Choroid plexus epithelial cell (primary cell): ENCODE measurements around the gene SRRM2.

Experiments
- DNase-seq: peaks from one replicate; pipeline ENCODE4 v3.0.0-alpha.2; 2010; ENCODE audit warnings: low read depth
- H3K4me3 ChIP-seq: 2 replicates; pipeline ENCODE4 v1.5.1; 2011; ENCODE audit warnings: low read depth, mild to moderate bottlenecking, control low read depth, low read length, moderate library complexity
- TF ChIP-seq, protein P1 (sequence below): conservative IDR thresholded peaks from 2 replicates; pipeline ENCODE4 v1.5.1; 2011; ENCODE audit warnings: low read depth, mild to moderate bottlenecking, control low read depth, inconsistent platforms, low read length, moderate library complexity

The SRRM2 gene

DNA sequence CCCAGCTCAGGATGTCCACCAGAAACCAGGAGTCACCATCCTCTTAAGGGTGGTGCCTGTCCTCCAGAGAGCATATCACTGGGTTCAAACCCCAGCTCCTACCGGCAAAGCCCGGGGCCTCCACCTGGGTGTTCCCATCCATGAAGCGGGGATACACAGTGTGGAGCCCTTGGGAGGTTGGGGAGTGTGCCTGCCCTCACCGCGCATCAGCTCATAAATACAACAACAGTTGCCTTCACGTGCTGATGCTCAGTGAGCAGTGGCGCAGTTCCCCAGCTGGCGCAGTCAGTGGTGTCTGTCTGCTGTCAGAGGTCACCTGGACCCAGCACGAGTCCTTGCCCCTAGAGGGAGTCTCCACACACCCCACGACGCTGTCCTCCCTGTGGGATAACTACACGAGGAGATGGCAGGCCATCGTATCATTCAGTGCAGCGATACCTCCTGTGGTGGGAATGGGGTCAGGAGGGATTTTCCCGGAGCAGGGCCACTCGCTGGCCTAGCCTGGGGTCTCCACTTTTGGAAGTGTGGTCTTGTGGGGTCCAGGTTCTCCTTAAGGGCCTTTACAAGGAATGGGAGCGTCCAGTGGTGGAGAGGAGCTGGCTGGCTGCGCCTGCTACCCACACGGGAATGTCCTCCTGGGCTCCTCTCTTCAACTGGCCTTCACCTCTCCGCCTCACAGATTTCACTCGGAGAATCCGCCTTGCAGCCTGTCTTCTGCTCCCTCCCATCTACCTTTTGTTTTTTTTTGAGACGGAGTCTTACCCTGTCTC is 26.9 kb downstream of the SRRM2 start:
- H3K4me3 ChIP-seq = no peak overlapping the region
- DNase-seq = no peak
- TF ChIP-seq, protein P1, sequence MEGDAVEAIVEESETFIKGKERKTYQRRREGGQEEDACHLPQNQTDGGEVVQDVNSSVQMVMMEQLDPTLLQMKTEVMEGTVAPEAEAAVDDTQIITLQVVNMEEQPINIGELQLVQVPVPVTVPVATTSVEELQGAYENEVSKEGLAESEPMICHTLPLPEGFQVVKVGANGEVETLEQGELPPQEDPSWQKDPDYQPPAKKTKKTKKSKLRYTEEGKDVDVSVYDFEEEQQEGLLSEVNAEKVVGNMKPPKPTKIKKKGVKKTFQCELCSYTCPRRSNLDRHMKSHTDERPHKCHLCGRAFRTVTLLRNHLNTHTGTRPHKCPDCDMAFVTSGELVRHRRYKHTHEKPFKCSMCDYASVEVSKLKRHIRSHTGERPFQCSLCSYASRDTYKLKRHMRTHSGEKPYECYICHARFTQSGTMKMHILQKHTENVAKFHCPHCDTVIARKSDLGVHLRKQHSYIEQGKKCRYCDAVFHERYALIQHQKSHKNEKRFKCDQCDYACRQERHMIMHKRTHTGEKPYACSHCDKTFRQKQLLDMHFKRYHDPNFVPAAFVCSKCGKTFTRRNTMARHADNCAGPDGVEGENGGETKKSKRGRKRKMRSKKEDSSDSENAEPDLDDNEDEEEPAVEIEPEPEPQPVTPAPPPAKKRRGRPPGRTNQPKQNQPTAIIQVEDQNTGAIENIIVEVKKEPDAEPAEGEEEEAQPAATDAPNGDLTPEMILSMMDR = no peak

DNA sequence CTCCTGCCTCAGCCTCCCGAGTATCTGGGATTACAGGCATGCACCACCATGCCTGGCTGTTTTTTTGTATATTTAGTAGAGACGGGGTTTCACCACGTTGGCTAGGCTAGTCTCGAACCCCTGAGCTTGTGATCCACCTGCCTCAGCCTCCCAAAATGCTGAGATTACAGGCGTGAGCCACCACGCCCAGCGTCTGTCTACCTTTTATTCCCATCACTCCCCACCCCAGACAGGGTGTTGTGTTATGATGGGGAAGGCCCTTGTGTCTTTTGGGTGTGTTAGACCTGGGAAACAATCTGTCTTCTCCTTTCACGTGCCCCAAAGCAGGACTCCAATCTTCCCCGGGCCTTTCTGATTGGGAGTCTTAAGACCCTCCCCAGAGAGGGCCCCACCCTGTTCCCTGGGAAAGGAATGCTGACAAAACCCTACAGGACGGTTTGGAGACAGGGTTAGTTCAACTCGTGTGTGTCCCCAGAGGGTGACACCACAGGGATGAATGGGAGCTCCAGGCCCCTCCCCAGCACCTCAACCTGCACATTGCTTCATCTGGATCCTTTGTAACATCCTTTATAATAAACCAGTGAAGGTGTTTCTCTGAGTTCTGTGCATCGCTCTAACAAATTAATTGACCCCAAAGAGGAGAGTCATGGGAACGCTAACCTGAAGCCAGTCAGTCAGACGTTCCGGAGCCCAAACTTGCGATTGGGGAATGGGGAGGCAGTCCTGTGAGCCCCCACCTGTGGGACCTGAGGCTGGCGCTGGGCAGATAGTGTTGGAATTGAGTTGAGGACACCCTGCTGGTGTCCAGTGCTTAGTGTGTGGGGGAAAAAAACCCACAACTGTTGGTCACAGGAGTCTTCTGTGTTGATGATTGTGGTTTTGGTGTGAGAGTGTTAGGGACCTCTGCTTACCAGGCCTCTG is 27.8 kb downstream of the SRRM2 start:
- H3K4me3 ChIP-seq = no peak overlapping the region
- no peak for DNase-seq
- TF ChIP-seq, protein P1 = no peak

DNA sequence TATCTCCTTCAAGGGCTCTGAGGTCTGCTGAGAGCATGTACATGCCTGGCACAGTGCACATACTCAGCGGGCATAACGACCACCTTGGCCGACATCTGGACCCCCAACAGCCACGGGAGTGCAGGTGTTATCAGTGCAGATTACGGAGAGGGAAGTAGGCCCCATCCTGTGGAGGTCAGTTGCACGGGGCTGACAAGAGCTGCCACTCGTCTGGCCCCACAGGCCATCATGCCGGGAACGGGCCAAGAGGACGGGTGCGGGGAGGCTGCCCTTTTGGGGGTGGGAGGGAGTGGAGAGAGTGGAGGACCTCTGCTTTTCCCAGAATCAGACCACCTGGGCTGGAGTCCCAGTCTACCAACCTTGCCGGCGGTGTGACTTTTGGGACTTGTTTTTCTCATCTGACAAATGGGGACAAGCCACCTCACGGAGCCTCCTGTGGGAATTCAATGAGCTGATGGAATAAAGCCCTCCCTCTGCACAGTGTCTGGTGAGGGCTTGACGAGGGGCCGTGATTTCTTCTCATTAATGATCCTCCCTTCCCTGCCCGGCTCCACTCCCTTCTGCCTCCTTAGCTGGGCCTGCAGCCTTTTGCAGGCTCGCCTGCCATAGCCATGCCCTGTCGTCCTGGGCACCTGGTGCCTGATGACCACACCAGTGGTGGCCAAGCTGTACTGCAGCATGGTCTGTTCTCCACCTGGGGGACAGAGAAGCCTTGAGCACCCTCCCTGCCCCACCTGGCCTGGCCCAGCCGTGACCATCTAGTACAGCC is 30.3 kb downstream of the SRRM2 start:
- TF ChIP-seq, protein P1 = no peak
- no peak for DNase-seq
- no peak overlapping the region for H3K4me3 ChIP-seq

DNA sequence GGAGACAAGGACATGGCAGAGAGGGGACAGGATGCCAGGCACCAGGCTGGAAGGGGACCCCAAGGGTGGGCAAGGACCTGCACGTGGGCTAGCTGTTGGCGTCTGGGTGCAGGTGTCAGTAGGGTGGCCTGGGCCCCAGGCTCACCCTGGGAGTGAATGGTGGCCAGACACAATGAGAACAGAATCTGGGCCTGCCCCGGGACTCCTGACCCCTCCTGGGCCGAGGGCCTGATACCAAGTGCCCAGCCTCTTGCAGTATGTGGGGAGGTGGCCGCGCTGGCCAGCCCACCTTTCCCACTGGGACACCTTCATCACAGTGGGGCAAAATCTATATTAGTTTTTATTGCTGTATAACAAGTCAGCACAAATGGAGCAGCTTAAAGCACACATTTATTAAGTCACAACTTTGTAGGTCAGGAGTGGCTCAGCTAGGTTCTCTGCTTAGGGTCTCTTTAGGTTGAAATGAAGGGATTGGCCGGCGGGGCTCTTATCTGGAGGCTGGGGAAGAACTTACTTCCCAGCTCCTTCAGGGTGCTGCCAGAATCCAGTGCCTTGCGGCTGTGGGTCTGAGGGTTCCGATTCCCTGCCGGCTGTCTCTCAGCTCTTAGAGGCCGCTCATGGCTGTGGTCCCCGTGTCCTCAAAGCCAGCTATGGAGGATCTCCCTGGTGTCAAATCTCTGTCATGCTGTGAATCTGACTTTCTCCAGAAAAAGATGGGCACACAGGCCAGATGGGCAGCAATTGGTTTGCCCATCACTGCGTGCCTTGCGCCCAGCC is 31.3 kb downstream of the SRRM2 start:
- H3K4me3 ChIP-seq = no peak overlapping the region
- DNase-seq = no peak
- TF ChIP-seq, protein P1 = no peak

DNA sequence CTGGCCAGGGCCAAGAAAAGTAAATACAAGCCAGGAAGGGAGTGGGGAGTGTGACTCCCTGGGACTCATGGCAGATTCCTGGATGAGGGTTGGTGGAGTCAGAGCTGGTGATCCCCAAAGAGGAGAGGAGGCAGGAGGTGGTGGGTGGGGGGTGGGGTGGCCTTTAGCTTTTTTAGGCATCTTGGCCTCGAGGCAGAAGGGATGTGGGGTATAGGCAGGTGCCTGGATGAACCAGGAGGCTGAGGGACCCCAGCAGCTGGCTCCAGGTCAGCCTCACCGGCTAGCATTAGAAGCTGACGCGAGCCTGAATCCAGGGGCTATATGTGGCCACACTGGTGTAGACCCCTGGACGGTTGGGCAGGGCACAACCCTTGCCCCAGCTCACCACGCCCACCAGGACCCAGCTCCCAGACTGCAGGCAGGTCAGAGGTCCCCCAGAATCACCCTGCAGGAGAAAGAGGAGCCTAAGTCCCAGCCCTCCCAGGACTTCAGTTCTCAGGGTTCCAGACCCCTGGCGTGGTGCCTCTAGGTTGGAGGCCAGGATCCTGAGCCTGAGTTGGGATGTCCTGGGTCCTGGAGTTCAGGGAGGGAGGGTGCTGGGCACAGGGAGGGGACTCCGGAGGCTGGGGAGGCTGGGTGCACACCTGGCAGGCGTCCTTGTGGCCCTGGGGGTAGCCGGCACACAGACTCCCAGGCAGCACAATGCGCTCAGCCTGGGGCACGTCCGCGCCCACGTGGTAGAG is 32.1 kb downstream of the SRRM2 start:
- TF ChIP-seq, protein P1 = no peak
- DNase-seq = no peak
- no peak overlapping the region for H3K4me3 ChIP-seq
